HUES6 (cell line): ENCODE measurements around the gene FMNL2.

ENCODE experiments used
- H3K27ac ChIP-seq: 2 replicates; pipeline ENCODE4 v1.7.0; 2013; ENCODE audit warnings: low read depth, mild to moderate bottlenecking, low read length, inconsistent platforms
- H3K27me3 ChIP-seq: 2 replicates; pipeline ENCODE4 v1.6.1; 2013; ENCODE audit warnings: low read length; ENCODE audit not compliant: control insufficient read depth, insufficient read depth
- H3K36me3 ChIP-seq: 2 replicates; pipeline ENCODE4 v1.6.1; 2013; ENCODE audit warnings: low read length; ENCODE audit not compliant: control insufficient read depth, insufficient read depth
- H3K4me1 ChIP-seq: 2 replicates; pipeline ENCODE4 v1.6.1; 2013; ENCODE audit warnings: low read length; ENCODE audit not compliant: control insufficient read depth, insufficient read depth
- H3K4me3 ChIP-seq: 2 replicates; pipeline ENCODE4 v1.5.1; 2013; ENCODE audit warnings: low read depth, low read length
- H3K9ac ChIP-seq: one replicate; pipeline ENCODE4 v1.6.1; 2013; ENCODE audit warnings: mild to moderate bottlenecking, low read length
- H3K9me3 ChIP-seq: 2 replicates; pipeline ENCODE4 v1.6.1; 2013; ENCODE audit warnings: low read depth, low read length; ENCODE audit not compliant: control insufficient read depth, insufficient read depth

FMNL2 gene

GRCh38 chr2:152489364-152489763 lies 154.4 kb downstream of the FMNL2 start:
- Histone ChIP-seq H3K27me3 (no peaks in the 10 kb centered on the region), H3K9me3 (no peaks in the 10 kb centered on the region), H3K4me1 (peaks cover 57% of the 10 kb centered on the region), H3K36me3 (no peaks in the 10 kb centered on the region), H3K27ac (no peak overlapping the region), H3K4me3 (no peak overlapping the region), H3K9ac (no peak overlapping the region)

GRCh38 chr2:152490686-152491455 lies 155.9 kb downstream of the FMNL2 start:
- H3K9ac ChIP-seq = no peak overlapping the region
- no peak overlapping the region for H3K27ac ChIP-seq
- H3K9me3 ChIP-seq = no peaks in the 10 kb centered on the region
- H3K27me3 ChIP-seq = no peaks in the 10 kb centered on the region
- H3K4me1 ChIP-seq = peaks cover 55% of the 10 kb centered on the region
- no peak overlapping the region for H3K4me3 ChIP-seq
- no peaks in the 10 kb centered on the region for H3K36me3 ChIP-seq

GRCh38 chr2:152492131-152492530 lies 157.2 kb downstream of the FMNL2 start:
- Histone ChIP-seq H3K27me3 (no peaks in the 10 kb centered on the region), H3K9me3 (no peaks in the 10 kb centered on the region), H3K4me1 (peaks cover 50% of the 10 kb centered on the region), H3K4me3 (no peak overlapping the region), H3K9ac (no peak overlapping the region), H3K27ac (no peak overlapping the region), H3K36me3 (no peaks in the 10 kb centered on the region)

GRCh38 chr2:152492911-152493310 lies 157.9 kb downstream of the FMNL2 start:
- H3K9ac ChIP-seq = no peak overlapping the region
- H3K27ac ChIP-seq = no peak overlapping the region
- H3K36me3 ChIP-seq = no peaks in the 10 kb centered on the region
- H3K4me1 ChIP-seq = peaks cover 50% of the 10 kb centered on the region
- no peak overlapping the region; the same call in 1 of the 2 replicates for H3K4me3 ChIP-seq
- H3K27me3 ChIP-seq = no peaks in the 10 kb centered on the region
- H3K9me3 ChIP-seq = no peaks in the 10 kb centered on the region

DNA sequence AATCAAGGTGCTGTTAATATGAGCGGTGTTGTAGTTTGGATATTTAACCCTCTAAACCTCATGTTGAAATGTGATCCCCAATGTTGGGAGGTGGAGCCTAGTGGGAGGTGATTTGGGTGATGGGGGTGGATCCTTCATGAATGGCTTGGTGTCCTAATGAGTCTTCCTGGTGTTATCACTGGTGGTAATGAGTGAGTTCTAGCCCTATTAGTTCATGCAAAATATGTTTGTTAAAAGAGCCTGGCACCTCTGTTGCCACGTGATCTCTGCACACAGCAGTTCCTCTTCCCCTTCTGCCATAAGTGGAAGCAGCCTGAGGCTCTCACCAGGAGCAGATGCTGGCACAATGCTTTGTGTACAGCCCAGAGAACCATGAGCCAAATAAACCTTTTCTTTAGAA lies 158.4 kb downstream of the FMNL2 start:
- Histone ChIP-seq H3K4me3 (no peak overlapping the region; the same call in 1 of the 2 replicates), H3K36me3 (no peaks in the 10 kb centered on the region), H3K27ac (no peak overlapping the region), H3K9ac (no peak overlapping the region), H3K9me3 (no peaks in the 10 kb centered on the region), H3K4me1 (peaks cover 51% of the 10 kb centered on the region), H3K27me3 (no peaks in the 10 kb centered on the region)

DNA sequence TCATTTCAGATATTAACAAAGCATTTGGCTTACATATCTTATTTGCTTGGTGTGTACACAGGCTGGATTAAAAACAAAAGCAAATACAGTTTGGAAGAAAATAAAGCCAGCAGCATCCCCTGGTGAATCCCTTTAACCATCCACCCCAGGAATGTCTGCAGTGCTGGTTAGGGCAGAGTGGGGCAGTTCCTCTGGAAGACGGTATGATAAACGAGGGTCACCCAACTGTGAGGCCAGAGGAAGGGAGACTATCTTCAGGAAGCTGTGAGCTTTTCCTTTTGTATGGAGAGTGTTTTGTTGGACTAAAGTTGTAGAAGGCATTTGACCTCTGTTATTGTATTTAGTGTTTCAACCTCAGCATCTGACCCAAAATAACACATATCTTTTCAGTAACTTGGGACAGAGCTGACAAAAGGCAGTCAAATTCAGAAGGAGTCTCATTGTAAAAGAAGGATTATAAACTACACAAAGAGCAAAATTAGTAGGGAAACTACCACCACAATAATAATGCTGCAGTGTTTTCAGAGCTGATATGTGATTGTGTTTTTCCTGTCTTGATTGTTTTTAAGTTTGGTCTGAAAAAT lies 159.1 kb downstream of the FMNL2 start:
- Histone ChIP-seq H3K9ac (no peak overlapping the region), H3K27ac (no peak overlapping the region), H3K9me3 (no peaks in the 10 kb centered on the region), H3K27me3 (no peaks in the 10 kb centered on the region), H3K36me3 (no peaks in the 10 kb centered on the region), H3K4me3 (no peak overlapping the region), H3K4me1 (peaks cover 54% of the 10 kb centered on the region)

- H3K27me3 ChIP-seq = no peaks in the 10 kb centered on the region
- no peak overlapping the region for H3K4me3 ChIP-seq
- no peak overlapping the region for H3K27ac ChIP-seq
- no peaks in the 10 kb centered on the region for H3K36me3 ChIP-seq
- no peak overlapping the region for H3K9ac ChIP-seq
- no peaks in the 10 kb centered on the region for H3K9me3 ChIP-seq
- H3K4me1 ChIP-seq = peaks cover 38% of the 10 kb centered on the region
Observed at GRCh38 chr2:152496371-152496770, 161.4 kb downstream of the FMNL2 start.

- no peaks in the 10 kb centered on the region for H3K36me3 ChIP-seq
- no peaks in the 10 kb centered on the region for H3K9me3 ChIP-seq
- no peak overlapping the region for H3K4me3 ChIP-seq
- H3K9ac ChIP-seq = no peak overlapping the region
- no peak overlapping the region for H3K27ac ChIP-seq
- H3K4me1 ChIP-seq = peaks cover 33% of the 10 kb centered on the region
- H3K27me3 ChIP-seq = no peaks in the 10 kb centered on the region
Observed at GRCh38 chr2:152497481-152498052, 162.6 kb downstream of the FMNL2 start.

DNA sequence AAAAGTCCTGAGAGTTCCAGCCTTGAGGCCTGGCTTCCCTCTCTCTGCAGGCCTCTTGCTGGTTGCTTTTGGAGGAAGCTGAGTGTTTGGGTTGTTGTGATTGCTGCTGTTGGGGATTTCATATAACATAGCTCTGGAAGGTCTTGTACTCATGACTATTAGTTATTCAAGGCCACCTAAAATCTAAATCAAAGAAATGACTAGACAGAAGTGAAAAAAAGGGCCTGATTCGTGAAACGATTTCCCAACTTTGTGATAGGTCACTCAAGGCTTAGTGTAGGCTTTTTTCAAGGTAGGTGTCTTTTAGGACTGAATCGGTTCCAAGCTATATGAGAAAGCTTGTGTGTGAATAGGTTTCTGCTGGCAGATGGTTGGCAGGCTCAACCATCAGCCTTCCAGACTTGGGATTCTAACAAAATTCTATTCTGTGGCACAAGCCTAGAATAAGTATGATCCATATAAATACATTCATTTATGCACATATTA lies 164.4 kb downstream of the FMNL2 start:
- Histone ChIP-seq H3K36me3 (no peaks in the 10 kb centered on the region), H3K27me3 (no peaks in the 10 kb centered on the region), H3K4me3 (no peak overlapping the region), H3K27ac (no peak overlapping the region), H3K9me3 (no peaks in the 10 kb centered on the region), H3K4me1 (peaks cover 16% of the 10 kb centered on the region), H3K9ac (no peak overlapping the region)

DNA sequence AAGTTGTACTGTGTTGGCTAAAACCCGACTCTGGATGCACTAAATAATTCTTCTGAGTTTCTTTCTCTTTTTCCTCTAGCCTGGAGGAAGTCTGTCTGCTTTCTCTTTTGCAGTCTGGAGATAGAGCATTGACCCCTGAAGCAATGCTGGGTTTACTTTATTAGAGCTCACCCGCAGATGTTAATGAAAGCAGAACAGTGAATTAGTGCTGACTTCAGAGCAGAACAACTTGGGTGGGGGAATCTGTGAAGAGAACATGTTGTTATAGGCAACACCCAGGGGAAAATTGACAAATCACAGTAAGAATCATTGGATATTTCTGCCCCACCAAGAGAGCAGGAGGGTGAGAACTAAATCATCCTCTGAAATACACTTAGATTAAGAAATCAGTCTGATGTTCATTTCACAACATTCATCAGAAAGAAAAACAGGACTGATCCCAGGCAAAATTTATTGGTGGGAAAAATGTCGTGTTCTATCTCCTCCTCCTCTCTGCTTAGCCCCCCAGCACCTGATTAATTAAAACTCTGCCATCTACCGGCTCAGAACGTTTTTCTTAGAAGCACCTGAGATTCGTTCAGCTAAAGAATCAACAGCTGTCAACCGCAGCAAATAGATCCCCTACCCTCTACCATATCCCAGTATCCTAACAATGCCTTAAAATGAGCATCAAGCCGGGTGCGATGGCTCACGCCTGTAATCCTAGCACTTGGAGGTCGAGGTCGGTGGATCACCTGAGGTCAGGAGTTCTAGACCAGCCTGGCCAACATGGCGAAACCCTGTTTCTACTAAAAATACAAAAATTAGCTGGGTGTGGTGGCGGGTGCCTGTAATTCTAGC lies 165.1 kb downstream of the FMNL2 start:
- Histone ChIP-seq H3K27ac (no peak overlapping the region), H3K9ac (no peak overlapping the region), H3K27me3 (no peaks in the 10 kb centered on the region), H3K9me3 (no peaks in the 10 kb centered on the region), H3K36me3 (no peaks in the 10 kb centered on the region), H3K4me1 (peaks cover 22% of the 10 kb centered on the region), H3K4me3 (no peak overlapping the region)
